Activated CD8-positive, alpha-beta memory T cell treated with anti-CD3 and anti-CD28 coated beads, Interleukin-2, amount 50 U/mL, for 1 hour (primary cell): ENCODE data around the gene EPSTI1.

ENCODE experiments used
- DNase-seq: peaks from one replicate; pipeline ENCODE4 v3.0.0-alpha.2; 2020; ENCODE audit errors: extremely low read depth

EPSTI1 gene

GRCh38 chr13:42849200-42849599 lies 142.8 kb downstream of the EPSTI1 start:
- DNase-seq: no peak

GRCh38 chr13:42847891-42848663 lies 144.0 kb downstream of the EPSTI1 start:
- no peak for DNase-seq

DNA sequence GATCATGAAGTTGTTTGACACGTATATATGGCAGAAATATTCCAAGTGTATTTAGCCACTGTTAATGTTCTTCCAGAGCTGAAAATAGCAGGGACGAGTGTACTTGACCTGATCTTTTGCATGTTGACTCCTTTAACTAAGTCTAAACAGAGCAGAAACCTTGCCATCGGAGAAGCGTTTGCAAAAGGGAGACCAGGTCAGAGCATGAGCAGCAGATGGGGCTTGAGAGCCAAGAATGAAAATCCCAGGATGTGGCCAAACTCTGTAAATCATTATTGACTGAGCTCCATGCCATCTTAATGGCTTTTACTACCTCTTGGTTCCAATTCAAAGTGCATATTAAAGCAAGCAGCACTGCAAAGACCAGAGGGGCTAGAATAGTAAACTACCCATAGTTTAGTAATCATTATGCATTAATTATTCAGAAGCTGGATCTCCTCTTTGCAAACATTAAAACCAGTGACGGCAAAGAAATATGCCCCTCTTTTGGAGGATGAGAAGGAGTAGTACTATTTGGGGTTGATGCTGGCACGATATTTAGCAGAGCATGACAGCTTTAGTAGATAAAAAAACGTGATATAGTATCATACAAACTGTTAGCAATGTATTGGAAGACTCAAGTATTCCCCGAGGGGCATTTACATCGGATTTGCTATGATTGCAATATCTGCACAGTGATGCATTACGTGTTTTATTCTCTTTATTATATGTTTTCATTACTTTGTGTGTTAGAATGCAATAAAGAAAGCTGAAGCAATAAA lies 154.9 kb downstream of the EPSTI1 start:
- no peak for DNase-seq
